D721Med (cell line): ENCODE results near the gene AURKAIP1.
"Not testable (repeated sequence)": the region's sequence is repeated elsewhere in the genome, so short reads cannot be mapped to it uniquely, and the experiment has no call there.

ENCODE experiments used
- DNase-seq: peaks from one replicate; pipeline ENCODE4 v3.0.0; 2011; ENCODE audit warnings: low spot score; ENCODE audit not compliant: insufficient read length
- FAIRE-seq: peaks from 2 replicates; lab custom pipeline; 2011; peaks lifted over from hg19 to GRCh38; lab: Jason Lieb, UNC
- TF ChIP-seq, protein P1 (sequence below): IDR thresholded peaks from 2 replicates; pipeline ENCODE4 v1.5.1; 2012; ENCODE audit warnings: mild to moderate bottlenecking, control low read depth; ENCODE audit not compliant: insufficient read depth; ENCODE audit errors: missing control alignments

AURKAIP1 gene

DNA sequence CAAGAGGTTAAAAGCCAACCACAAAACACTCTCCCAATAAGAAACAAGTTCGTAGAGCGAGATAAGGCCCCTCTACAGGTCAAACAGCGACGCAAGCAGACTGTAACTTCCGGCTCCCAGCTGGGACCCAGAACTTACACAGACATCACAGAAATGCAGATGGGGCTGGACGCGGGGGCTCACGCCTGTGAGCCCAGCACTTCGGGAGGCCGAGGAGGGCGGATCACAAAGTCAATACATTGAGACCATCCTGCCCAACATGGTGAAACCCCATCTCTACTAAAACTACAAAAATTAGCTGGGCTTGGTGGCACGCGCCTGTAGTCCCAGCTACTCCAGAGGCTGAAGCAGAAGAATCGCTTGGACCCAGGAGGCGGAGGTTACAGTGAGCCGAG is 13.1 kb upstream of the AURKAIP1 start:
- FAIRE-seq = no peak
- TF ChIP-seq, protein P1, sequence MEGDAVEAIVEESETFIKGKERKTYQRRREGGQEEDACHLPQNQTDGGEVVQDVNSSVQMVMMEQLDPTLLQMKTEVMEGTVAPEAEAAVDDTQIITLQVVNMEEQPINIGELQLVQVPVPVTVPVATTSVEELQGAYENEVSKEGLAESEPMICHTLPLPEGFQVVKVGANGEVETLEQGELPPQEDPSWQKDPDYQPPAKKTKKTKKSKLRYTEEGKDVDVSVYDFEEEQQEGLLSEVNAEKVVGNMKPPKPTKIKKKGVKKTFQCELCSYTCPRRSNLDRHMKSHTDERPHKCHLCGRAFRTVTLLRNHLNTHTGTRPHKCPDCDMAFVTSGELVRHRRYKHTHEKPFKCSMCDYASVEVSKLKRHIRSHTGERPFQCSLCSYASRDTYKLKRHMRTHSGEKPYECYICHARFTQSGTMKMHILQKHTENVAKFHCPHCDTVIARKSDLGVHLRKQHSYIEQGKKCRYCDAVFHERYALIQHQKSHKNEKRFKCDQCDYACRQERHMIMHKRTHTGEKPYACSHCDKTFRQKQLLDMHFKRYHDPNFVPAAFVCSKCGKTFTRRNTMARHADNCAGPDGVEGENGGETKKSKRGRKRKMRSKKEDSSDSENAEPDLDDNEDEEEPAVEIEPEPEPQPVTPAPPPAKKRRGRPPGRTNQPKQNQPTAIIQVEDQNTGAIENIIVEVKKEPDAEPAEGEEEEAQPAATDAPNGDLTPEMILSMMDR = no peak
- no peak for DNase-seq

GRCh38 chr1:1387098-1388077 is 12.4 kb upstream of the AURKAIP1 start:
- FAIRE-seq = no peak
- TF ChIP-seq, protein P1 = no peak
- no peak for DNase-seq

DNA sequence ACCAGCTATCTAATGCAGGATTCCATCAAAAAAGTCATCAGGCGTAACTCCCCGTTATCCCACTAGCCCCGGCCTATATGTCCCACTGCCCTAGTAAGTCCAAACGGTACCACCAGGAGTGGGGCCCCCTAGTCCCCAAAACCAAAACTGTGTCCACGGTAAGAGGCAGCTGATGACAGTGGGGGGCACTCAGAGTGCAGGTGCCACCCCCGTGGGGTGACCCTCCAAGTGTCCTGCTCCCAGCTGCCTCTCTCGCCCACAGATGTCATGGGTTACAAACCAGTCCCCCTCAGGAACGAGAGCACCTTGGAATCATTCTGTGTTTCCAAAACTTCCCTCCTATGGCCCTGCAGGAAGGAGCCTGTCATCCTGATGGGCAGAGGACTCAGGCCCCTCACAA is 10.9 kb upstream of the AURKAIP1 start:
- DNase-seq (no peak), FAIRE-seq (no peak)
- TF ChIP-seq, protein P1 = no peak

- FAIRE-seq, DNase-seq: not testable (repeated sequence)
Observed at GRCh38 chr1:1385339-1385738, 10.3 kb upstream of the AURKAIP1 start.

DNA sequence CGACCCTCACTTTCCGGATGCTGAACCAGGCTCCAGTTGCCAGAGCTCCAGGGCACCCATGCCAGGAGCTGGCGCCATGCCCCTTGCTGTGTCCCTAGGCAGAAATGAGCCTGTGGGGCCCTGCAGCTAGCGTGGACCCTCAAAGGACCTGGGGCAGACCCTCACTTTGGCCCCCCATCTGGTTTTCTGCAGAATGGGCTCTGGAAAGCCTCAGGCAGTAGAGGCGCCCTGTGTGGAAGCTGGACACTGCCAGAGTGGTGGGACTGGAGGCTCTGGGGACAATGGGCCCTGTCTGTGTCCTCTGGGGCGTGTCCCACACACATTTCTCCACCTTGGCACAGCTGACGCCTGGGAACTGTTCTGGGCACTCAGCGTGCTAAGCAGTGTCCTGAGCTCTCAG is 6.3 kb upstream of the AURKAIP1 start:
- no peak for DNase-seq
- no peak for FAIRE-seq
- TF ChIP-seq, protein P1 = no peak

DNA sequence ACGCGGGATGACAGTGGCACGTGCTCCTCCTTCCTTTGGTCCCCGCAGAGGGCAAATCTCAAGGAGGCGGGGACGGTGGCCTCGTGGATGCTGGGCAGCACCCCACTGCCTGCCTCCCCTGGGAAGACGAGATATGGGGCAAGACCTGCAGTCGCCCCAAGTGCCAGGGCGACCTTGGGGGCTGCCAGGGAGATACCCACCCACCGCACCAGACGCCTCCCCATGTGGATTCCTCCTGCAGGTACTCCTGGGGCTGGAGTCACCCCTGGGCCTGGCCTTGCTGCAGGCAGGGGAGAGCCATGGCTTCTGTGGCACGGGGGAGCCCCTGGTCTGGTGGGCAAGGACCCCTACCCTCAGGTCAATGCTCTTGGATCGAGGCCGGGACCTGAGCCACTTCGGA is 5.9 kb upstream of the AURKAIP1 start:
- TF ChIP-seq, protein P1 = no peak
- DNase-seq = no peak
- no peak for FAIRE-seq

DNA sequence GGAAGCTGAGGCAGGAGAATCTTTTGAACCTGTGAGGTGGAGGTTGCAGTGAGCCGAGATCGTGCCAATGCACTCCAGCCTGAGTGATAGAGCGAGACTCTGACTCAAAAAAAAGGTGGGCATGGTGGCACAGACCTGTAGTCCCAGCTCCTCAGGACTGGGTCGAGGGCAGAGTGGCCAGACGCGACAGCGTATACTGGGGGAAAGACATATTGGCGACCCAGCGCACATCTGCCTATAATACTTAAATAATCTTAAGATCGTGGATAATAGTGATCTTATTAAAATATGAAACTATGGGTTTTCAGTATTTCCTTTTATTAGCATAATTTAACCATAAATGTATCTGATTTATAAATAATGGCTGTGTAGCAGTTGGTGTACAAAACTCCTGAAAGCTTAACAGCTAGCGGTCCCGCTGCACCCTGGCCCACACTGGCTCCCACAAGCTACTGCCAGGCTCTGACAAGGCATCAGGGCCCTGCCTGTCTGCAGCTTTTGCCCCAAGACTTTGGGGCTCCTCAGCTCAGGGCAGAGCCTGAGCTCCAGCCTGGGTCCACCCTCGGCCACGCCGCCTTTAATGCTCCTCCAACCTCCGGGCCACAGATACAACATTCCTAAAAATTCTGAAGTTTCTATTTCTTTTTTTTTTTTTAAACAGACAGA is 2.7 kb upstream of the AURKAIP1 start:
- DNase-seq (no peak), FAIRE-seq (no peak)
- TF ChIP-seq, protein P1 = no peak
